Right lobe of liver (tissue), 4 donors: ENCODE results near the gene ESPNL.

Source experiments
- CTCF ChIP-seq, 4 donors: fragments of 200-600 bp in 3 of 4; fragments of 450-650 bp in 1 of 4; IDR thresholded peaks; one replicate each; pipeline versions ENCODE4 v1.5.1 to v1.8.0; 2016 to 2022; ENCODE audit warnings: antibody characterized with exemption in 4 of 4, mild to moderate bottlenecking in 2 of 4
- POLR2A ChIP-seq: fragments of 450-650 bp; IDR thresholded peaks from one replicate; pipeline ENCODE4 v1.6.1; 2017; ENCODE audit warnings: antibody characterized with exemption, mild to moderate bottlenecking
- donor health status: DM: no; HTN: no; CAD: no.
- donor health status: DM: no; HTN: no; CAD: no.
- donor health status: DM: no; HTN: yes; CAD: no.

GRCh38 chr2:238180554-238180953 lies 80.4 kb downstream of the ESPNL start:
- TF ChIP-seq POLR2A = no peak
- TF ChIP-seq CTCF (IDR thresholded peaks at IDR 0.05) = no peak
